Mesothelial cell of epicardium (in vitro differentiated cells): ENCODE measurements around the gene ULBP3. TPM values are rescaled to one million over a fixed set of nuclear protein-coding genes. Genes with fewer than 3 reads are reported as not detected.
"Not testable (repeated sequence)": the region's sequence is repeated elsewhere in the genome, so short reads cannot be mapped to it uniquely, and the experiment has no call there.

ENCODE experiments used
- DNase-seq, 2 experiments: peaks; one replicate each; pipeline ENCODE4 v3.0.0; 2021; ENCODE audit warnings: low spot score in 2 of 2; ENCODE audit not compliant: unreplicated experiment in 2 of 2
- H3K27ac Mint-ChIP-seq: 2 replicates; pipeline ENCODE4 v1.8.0; 2021; ENCODE audit warnings: mixed read lengths
- H3K27me3 Mint-ChIP-seq: 2 replicates; pipeline ENCODE4 v1.8.0; 2021; ENCODE audit warnings: low read depth, mixed read lengths
- H3K36me3 Mint-ChIP-seq: 2 replicates; pipeline ENCODE4 v1.8.0; 2021; ENCODE audit warnings: mixed read lengths
- H3K4me1 Mint-ChIP-seq: 2 replicates; pipeline ENCODE4 v1.8.0; 2021; ENCODE audit warnings: mixed read lengths
- H3K4me3 Mint-ChIP-seq: 2 replicates; pipeline ENCODE4 v1.8.0; 2021; ENCODE audit warnings: mild to moderate bottlenecking, moderate library complexity, mixed read lengths
- H3K9me3 Mint-ChIP-seq: 2 replicates; pipeline ENCODE4 v1.8.0; 2021; ENCODE audit warnings: mixed read lengths
- total RNA-seq: library from RNA; stranded (reverse); gene quantifications from 3 replicates; pipeline ENCODE4 v1.2.1, GENCODE V29; 2021
- TF ChIP-seq, protein P1 (sequence below): fragments of 200-600 bp; sonication (generic); IDR thresholded peaks from one replicate; pipeline ENCODE4 v1.5.0; 2021; ENCODE audit warnings: antibody characterized with exemption; ENCODE audit not compliant: unreplicated experiment

Gene ULBP3
- total RNA-seq, 1 donor from 2014 or later = 4.3 TPM

DNA sequence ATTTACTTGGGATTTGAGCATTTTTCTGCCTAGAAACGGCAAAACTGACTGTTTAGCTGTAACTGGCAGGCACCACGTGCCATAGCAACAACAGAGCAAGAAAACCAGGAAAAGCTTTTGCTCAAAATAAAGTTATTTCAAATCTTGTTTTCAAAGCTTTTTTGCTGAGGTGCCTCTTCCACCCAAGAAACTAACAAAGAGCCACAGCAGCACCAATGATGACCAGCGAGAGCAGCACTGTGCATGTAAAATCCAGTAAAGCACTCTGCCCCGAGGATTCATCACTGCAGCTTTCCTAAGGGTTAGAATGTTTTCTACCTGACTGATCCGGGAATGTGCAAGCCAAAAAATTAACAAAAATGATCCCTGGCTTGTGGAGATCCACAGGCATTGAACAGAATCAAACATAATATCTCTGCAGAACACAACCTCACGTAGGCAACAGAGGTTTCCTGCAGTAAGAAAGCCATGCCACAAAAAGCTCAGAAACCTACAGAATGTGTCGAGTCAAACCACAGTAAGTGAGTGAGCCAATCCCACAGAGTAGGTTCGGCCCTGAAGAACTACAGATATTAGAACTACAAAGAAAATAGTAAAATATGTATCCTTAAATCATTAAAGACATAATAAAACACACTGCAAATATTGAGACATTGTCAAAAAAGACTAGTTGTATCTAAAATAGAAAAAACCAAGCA is 7.4 kb upstream of the ULBP3 start:
- H3K27ac Mint-ChIP-seq = no peak overlapping the region
- peaks cover 2% of the 10 kb centered on the region for H3K4me1 Mint-ChIP-seq
- H3K9me3 Mint-ChIP-seq = no peaks in the 10 kb centered on the region
- peaks cover 17% of the 10 kb centered on the region for H3K27me3 Mint-ChIP-seq
- TF ChIP-seq, protein P1, sequence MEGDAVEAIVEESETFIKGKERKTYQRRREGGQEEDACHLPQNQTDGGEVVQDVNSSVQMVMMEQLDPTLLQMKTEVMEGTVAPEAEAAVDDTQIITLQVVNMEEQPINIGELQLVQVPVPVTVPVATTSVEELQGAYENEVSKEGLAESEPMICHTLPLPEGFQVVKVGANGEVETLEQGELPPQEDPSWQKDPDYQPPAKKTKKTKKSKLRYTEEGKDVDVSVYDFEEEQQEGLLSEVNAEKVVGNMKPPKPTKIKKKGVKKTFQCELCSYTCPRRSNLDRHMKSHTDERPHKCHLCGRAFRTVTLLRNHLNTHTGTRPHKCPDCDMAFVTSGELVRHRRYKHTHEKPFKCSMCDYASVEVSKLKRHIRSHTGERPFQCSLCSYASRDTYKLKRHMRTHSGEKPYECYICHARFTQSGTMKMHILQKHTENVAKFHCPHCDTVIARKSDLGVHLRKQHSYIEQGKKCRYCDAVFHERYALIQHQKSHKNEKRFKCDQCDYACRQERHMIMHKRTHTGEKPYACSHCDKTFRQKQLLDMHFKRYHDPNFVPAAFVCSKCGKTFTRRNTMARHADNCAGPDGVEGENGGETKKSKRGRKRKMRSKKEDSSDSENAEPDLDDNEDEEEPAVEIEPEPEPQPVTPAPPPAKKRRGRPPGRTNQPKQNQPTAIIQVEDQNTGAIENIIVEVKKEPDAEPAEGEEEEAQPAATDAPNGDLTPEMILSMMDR = no peak
- no peaks in the 10 kb centered on the region for H3K36me3 Mint-ChIP-seq
- no peak for DNase-seq
- H3K4me3 Mint-ChIP-seq = no peak overlapping the region

DNA sequence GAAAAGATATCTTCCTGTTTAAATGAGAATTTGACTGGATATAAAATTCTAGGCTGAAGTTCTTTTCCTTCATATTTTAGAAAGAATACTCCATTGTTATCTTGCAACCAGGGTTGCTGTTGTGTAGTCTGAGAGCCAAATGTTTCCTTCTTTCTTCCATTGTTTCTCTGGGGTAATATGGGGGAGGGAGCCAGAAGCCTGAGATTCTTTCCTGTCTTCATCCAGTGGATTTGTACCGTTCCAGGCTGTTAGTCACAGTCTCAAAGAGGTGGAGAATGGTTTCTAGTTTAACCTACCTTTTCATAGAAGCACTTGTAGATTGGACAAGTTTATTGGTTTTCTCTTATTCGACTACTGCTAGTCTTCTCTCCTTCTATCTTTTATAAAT is 6.1 kb upstream of the ULBP3 start:
- Mint-ChIP-seq H3K4me3 (no peak overlapping the region), H3K9me3 (no peaks in the 10 kb centered on the region), H3K4me1 (peaks cover 2% of the 10 kb centered on the region), H3K36me3 (no peaks in the 10 kb centered on the region), H3K27me3 (peaks cover 13% of the 10 kb centered on the region), H3K27ac (no peak overlapping the region)
- TF ChIP-seq, protein P1 = no peak
- DNase-seq = no peak

DNA sequence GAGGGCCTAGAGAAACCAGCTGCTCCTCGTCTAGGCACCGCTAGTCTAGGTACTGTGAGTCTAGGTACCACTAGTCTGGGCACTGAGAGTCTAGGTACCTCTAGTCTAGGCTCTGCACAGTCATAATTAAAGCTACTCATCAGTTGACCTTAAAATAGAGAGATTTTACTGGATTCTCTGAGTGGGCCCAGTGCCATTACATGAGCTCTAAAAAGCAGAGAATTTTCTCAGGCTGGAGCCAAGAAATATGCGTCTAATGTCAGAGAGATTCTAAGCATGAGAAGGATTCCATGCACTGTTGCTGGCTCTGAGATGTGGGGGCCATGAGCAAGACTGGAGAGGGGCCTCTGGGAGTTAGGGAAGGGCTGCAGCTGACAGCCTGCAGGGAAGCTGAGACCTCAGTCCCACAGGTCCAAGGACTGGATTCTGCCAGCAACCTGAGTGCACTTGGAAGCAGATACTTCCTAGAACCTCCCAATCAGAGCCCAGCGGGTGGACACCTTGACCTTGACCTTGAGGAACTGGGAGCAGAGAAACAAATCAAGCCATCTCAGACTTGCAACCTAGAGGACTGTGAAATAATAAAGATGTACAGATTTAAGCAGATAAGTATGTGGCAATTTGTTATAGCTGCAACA is 5.6 kb upstream of the ULBP3 start:
- not testable (repeated sequence) for DNase-seq, H3K9me3 Mint-ChIP-seq, H3K4me1 Mint-ChIP-seq, H3K4me3 Mint-ChIP-seq, H3K36me3 Mint-ChIP-seq, H3K27ac Mint-ChIP-seq
- peaks cover 13% of the 10 kb centered on the region for H3K27me3 Mint-ChIP-seq

DNA sequence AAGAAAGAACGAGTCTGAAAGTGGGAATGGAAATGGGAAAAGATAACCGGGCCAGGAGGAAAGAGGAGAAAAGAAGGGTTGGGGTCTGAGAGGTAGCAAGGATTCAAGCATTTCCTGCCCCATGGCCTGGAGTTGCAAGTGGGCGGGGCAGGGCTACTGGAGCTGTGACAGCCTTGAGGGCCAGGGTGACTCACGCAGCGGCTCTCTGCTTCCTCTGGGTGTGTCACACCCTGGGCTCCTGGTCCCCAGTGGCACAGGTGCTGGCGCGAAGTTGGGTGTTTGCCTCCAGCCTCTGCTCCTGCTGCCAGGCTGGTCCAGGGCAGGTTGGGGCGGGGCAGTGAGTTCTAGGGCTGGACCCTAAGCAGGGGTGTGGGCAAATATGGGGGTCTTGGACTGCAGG is 3.3 kb upstream of the ULBP3 start:
- peaks cover 13% of the 10 kb centered on the region for H3K27me3 Mint-ChIP-seq
- peaks cover 8% of the 10 kb centered on the region for H3K4me1 Mint-ChIP-seq
- H3K36me3 Mint-ChIP-seq = no peaks in the 10 kb centered on the region
- H3K4me3 Mint-ChIP-seq = no peak overlapping the region
- DNase-seq = no peak
- H3K9me3 Mint-ChIP-seq = no peaks in the 10 kb centered on the region
- H3K27ac Mint-ChIP-seq = no peak overlapping the region
- TF ChIP-seq, protein P1 = no peak

DNA sequence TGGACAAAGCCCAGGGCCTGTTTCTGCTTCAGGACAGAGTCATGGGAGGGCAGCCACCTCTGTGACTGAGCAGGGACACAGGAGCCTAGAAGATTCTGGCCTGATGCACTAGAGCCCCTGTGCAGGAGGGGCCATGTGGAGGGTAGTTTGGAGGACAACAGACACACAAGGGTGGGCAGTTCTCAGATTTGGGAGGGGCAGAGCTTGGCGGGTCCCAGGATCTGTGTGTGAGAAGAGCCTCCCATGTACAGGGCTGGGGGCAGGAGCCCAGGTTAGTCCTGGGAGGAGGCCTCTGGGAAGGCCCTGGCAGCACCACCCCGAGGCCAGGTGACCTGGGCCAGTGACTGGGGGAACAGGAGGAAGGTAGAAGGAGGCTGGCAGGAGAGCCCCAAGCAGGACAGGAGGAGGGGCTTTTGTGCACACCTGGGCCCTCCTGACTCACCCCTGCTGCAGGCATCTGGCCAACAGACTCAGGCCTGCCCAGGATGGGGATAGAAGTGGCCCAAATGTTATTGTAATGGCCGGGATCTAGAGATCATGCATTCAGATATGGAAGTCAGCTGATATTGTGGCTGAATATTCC is 1.4 kb upstream of the ULBP3 start:
- no peak for DNase-seq
- Mint-ChIP-seq H3K36me3 (peaks cover 4% of the 10 kb centered on the region), H3K27ac (no peak overlapping the region), H3K9me3 (no peaks in the 10 kb centered on the region), H3K4me1 (peaks cover 8% of the 10 kb centered on the region), H3K27me3 (peaks cover 24% of the 10 kb centered on the region), H3K4me3 (no peak overlapping the region)
- TF ChIP-seq, protein P1 = no peak

DNA sequence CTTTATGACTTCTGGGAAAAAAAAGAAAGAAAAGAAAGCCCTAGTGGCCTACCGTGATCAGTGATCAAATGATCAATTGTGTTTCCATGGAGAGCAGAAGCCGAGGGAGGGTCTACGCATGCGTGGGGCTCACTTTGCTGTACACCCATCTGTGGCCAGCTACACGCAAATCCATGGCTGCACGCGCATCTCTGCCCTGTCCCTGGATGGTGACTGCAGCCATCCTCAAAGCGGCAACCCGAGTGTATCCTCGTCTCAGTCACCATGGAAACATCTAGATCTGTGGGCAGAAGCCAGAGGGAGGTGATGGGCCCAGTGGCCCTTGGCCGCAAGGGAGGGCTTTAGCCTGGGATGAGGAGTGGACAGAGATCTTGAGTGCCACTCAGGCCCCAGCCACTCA is 785 bp upstream of the ULBP3 start:
- Mint-ChIP-seq H3K27me3 (peaks cover 24% of the 10 kb centered on the region), H3K4me1 (peaks cover 6% of the 10 kb centered on the region), H3K27ac (no peak overlapping the region), H3K4me3 (no peak overlapping the region), H3K36me3 (peaks cover 4% of the 10 kb centered on the region), H3K9me3 (no peaks in the 10 kb centered on the region)
- DNase-seq = no peak
- TF ChIP-seq, protein P1 = no peak
